ENCODE data around the gene LRRC10.

Gene LRRC10

GRCh38 chr12:69570000-69570516, 40.6 kb downstream of the LRRC10 start:
- no peak overlapping the region for H3K27ac ChIP-seq (ENCODE audit: low read depth, low read length)
- H3K36me3 ChIP-seq (ENCODE audit: control insufficient read depth, insufficient read depth, low read length), result peaks cover 53% of the 10 kb centered on the region
- no peaks in the 10 kb centered on the region for H3K27me3 ChIP-seq (ENCODE audit: control insufficient read depth, insufficient read depth, low read length)
- no peak overlapping the region for H3K9ac ChIP-seq (ENCODE audit: low read length)
- no peak overlapping the region for H3K4me3 ChIP-seq (ENCODE audit: low read depth, low read length)
- H3K4me1 ChIP-seq (ENCODE audit: control insufficient read depth, insufficient read depth, low read length), result 0 out of 2 replicates have a peak, but pooled peaks cover 3% of the 10 kb centered on the region
- no peaks in the 10 kb centered on the region for H3K9me3 ChIP-seq (ENCODE audit: control insufficient read depth, insufficient read depth, low read depth, low read length)

GRCh38 chr12:69569236-69569635, 41.5 kb downstream of the LRRC10 start:
- Histone ChIP-seq H3K27ac (ENCODE audit: low read depth, low read length) (no peak overlapping the region), H3K4me1 (ENCODE audit: control insufficient read depth, insufficient read depth, low read length) (0 out of 2 replicates have a peak, but pooled peaks cover 3% of the 10 kb centered on the region), H3K9ac (ENCODE audit: low read length) (no peak overlapping the region), H3K27me3 (ENCODE audit: control insufficient read depth, insufficient read depth, low read length) (no peaks in the 10 kb centered on the region), H3K36me3 (ENCODE audit: control insufficient read depth, insufficient read depth, low read length) (peaks cover 49% of the 10 kb centered on the region), H3K9me3 (ENCODE audit: control insufficient read depth, insufficient read depth, low read depth, low read length) (no peaks in the 10 kb centered on the region), H3K4me3 (ENCODE audit: low read depth, low read length) (no peak overlapping the region)

GRCh38 chr12:69566603-69567002, 44.1 kb downstream of the LRRC10 start:
- Histone ChIP-seq H3K4me1 (ENCODE audit: control insufficient read depth, insufficient read depth, low read length) (0 out of 2 replicates have a peak, but pooled peaks cover 3% of the 10 kb centered on the region), H3K9me3 (ENCODE audit: control insufficient read depth, insufficient read depth, low read depth, low read length) (no peaks in the 10 kb centered on the region), H3K27ac (ENCODE audit: low read depth, low read length) (no peak overlapping the region), H3K4me3 (ENCODE audit: low read depth, low read length) (no peak overlapping the region), H3K27me3 (ENCODE audit: control insufficient read depth, insufficient read depth, low read length) (no peaks in the 10 kb centered on the region), H3K36me3 (ENCODE audit: control insufficient read depth, insufficient read depth, low read length) (peaks cover 36% of the 10 kb centered on the region), H3K9ac (ENCODE audit: low read length) (no peak overlapping the region)

- Histone ChIP-seq H3K27me3 (ENCODE audit: control insufficient read depth, insufficient read depth, low read length) (no peaks in the 10 kb centered on the region), H3K9ac (ENCODE audit: low read length) (no peak overlapping the region), H3K36me3 (ENCODE audit: control insufficient read depth, insufficient read depth, low read length) (peaks cover 18% of the 10 kb centered on the region), H3K4me3 (ENCODE audit: low read depth, low read length) (no peak overlapping the region), H3K27ac (ENCODE audit: low read depth, low read length) (no peak overlapping the region), H3K9me3 (ENCODE audit: control insufficient read depth, insufficient read depth, low read depth, low read length) (no peaks in the 10 kb centered on the region), H3K4me1 (ENCODE audit: control insufficient read depth, insufficient read depth, low read length) (0 out of 2 replicates have a peak, but pooled peaks cover 3% of the 10 kb centered on the region)
These were observed 47.4 kb downstream of the LRRC10 start for GRCh38 chr12:69563166-69563762.

Data from HUES6 (cell line).